Neural crest cell (in vitro differentiated cells): ENCODE results near the gene ZC3H8. TPM values are rescaled to one million over a fixed set of nuclear protein-coding genes. Genes with fewer than 3 reads are reported as not detected.

Experiments used
- DNase-seq: peaks from one replicate; pipeline ENCODE4 v3.0.0; 2021; ENCODE audit warnings: low read depth, mixed read lengths, low spot score
- H3K27ac Mint-ChIP-seq: one replicate; pipeline ENCODE4 v1.8.0; 2021; ENCODE audit warnings: mild to moderate bottlenecking, mixed read lengths; ENCODE audit not compliant: unreplicated experiment
- H3K27me3 Mint-ChIP-seq: 2 replicates; pipeline ENCODE4 v1.8.0; 2021; ENCODE audit warnings: low read depth, mild to moderate bottlenecking, mixed read lengths
- H3K36me3 Mint-ChIP-seq: 2 replicates; pipeline ENCODE4 v1.8.0; 2021; ENCODE audit warnings: low read depth, mild to moderate bottlenecking, mixed read lengths
- H3K4me1 Mint-ChIP-seq: 2 replicates; pipeline ENCODE4 v1.8.0; 2021; ENCODE audit warnings: mixed read lengths
- H3K4me3 Mint-ChIP-seq: one replicate; pipeline ENCODE4 v1.8.0; 2021; ENCODE audit warnings: mild to moderate bottlenecking, mixed read lengths
- H3K9me3 Mint-ChIP-seq: 2 replicates; pipeline ENCODE4 v1.8.0; 2021; ENCODE audit warnings: mixed read lengths
- total RNA-seq: library from RNA; stranded (reverse); gene quantifications from 2 replicates; pipeline ENCODE4 v1.2.1, GENCODE V29; 2021
- TF ChIP-seq, protein P1 (sequence below): fragments of 200-600 bp; sonication (generic); conservative IDR thresholded peaks from 2 replicates; pipeline ENCODE4 v1.5.0; 2021; ENCODE audit warnings: antibody characterized with exemption, mild to moderate bottlenecking

The ZC3H8 gene
- total RNA-seq, 1 donor from 2014 or later = 19.4 TPM

GRCh38 chr2:112181571-112182290 lies 73.1 kb downstream of the ZC3H8 start:
- DNase-seq = no peak
- H3K27me3 Mint-ChIP-seq = no peaks in the 10 kb centered on the region
- H3K27ac Mint-ChIP-seq = no peak overlapping the region
- no peaks in the 10 kb centered on the region for H3K4me1 Mint-ChIP-seq
- peaks cover 30% of the 10 kb centered on the region for H3K36me3 Mint-ChIP-seq
- H3K4me3 Mint-ChIP-seq = no peak overlapping the region
- TF ChIP-seq, protein P1, sequence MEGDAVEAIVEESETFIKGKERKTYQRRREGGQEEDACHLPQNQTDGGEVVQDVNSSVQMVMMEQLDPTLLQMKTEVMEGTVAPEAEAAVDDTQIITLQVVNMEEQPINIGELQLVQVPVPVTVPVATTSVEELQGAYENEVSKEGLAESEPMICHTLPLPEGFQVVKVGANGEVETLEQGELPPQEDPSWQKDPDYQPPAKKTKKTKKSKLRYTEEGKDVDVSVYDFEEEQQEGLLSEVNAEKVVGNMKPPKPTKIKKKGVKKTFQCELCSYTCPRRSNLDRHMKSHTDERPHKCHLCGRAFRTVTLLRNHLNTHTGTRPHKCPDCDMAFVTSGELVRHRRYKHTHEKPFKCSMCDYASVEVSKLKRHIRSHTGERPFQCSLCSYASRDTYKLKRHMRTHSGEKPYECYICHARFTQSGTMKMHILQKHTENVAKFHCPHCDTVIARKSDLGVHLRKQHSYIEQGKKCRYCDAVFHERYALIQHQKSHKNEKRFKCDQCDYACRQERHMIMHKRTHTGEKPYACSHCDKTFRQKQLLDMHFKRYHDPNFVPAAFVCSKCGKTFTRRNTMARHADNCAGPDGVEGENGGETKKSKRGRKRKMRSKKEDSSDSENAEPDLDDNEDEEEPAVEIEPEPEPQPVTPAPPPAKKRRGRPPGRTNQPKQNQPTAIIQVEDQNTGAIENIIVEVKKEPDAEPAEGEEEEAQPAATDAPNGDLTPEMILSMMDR = no peak
- H3K9me3 Mint-ChIP-seq = peaks cover 16% of the 10 kb centered on the region

- TF ChIP-seq, protein P1 = no peak
- no peak for DNase-seq
- H3K9me3 Mint-ChIP-seq = peaks cover 16% of the 10 kb centered on the region
- H3K4me3 Mint-ChIP-seq = no peak overlapping the region
- no peaks in the 10 kb centered on the region for H3K4me1 Mint-ChIP-seq
- H3K36me3 Mint-ChIP-seq = peaks cover 22% of the 10 kb centered on the region
- H3K27me3 Mint-ChIP-seq = no peaks in the 10 kb centered on the region
- no peak overlapping the region for H3K27ac Mint-ChIP-seq
Measured at GRCh38 chr2:112175958-112176573, 78.8 kb downstream of the ZC3H8 start.

- Mint-ChIP-seq H3K27me3 (no peaks in the 10 kb centered on the region), H3K4me3 (no peak overlapping the region), H3K27ac (no peak overlapping the region), H3K9me3 (peaks cover 15% of the 10 kb centered on the region), H3K4me1 (no peaks in the 10 kb centered on the region), H3K36me3 (peaks cover 21% of the 10 kb centered on the region)
- TF ChIP-seq, protein P1 = no peak
- DNase-seq = no peak
Measured at GRCh38 chr2:112175333-112175732, 79.5 kb downstream of the ZC3H8 start.

- peaks cover 15% of the 10 kb centered on the region for H3K36me3 Mint-ChIP-seq
- peaks cover 8% of the 10 kb centered on the region for H3K9me3 Mint-ChIP-seq
- no peak for DNase-seq
- H3K4me3 Mint-ChIP-seq = no peak overlapping the region
- TF ChIP-seq, protein P1 = no peak
- H3K4me1 Mint-ChIP-seq = peaks cover 5% of the 10 kb centered on the region
- no peaks in the 10 kb centered on the region for H3K27me3 Mint-ChIP-seq
- no peak overlapping the region for H3K27ac Mint-ChIP-seq
Measured at GRCh38 chr2:112174383-112174782, 80.5 kb downstream of the ZC3H8 start.

- Mint-ChIP-seq H3K27me3 (no peaks in the 10 kb centered on the region), H3K4me3 (no peak overlapping the region), H3K27ac (no peak overlapping the region), H3K4me1 (peaks cover 7% of the 10 kb centered on the region), H3K9me3 (peaks cover 3% of the 10 kb centered on the region), H3K36me3 (peaks cover 10% of the 10 kb centered on the region)
- TF ChIP-seq, protein P1 = no peak
- DNase-seq = no peak
Measured at GRCh38 chr2:112173646-112174319, 81.1 kb downstream of the ZC3H8 start.
